Inflammatory macrophage treated with lipopolysaccharide for 4 hours (primary cell): ENCODE results near the gene TUBGCP2.

Experiments
- DNase-seq: peaks from one replicate; pipeline ENCODE4 v3.0.0-alpha.2; 2020

The TUBGCP2 gene

GRCh38 chr10:133241501-133242205, 67.0 kb downstream of the TUBGCP2 start:
- no peak for DNase-seq

- DNase-seq, result no peak
These were observed 68.7 kb downstream of the TUBGCP2 start for GRCh38 chr10:133239990-133240389.

GRCh38 chr10:133238466-133238804, 70.2 kb downstream of the TUBGCP2 start:
- no peak for DNase-seq

GRCh38 chr10:133237588-133238465, 70.8 kb downstream of the TUBGCP2 start, which contains the start of gene VENTX:
Gene VENTX, plus strand, starts transcription at chr10:133237855. Its CDS starts 60 bp downstream, at chr10:133237915.
- no peak for DNase-seq

- no peak for DNase-seq
These were observed 71.5 kb downstream of the TUBGCP2 start for GRCh38 chr10:133237241-133237587.

GRCh38 chr10:133236401-133237240, 72.1 kb downstream of the TUBGCP2 start:
- no peak for DNase-seq

- DNase-seq, result peak; percentile 43
These were observed 72.7 kb downstream of the TUBGCP2 start for GRCh38 chr10:133235932-133236331.

GRCh38 chr10:133235265-133235855, 73.3 kb downstream of the TUBGCP2 start:
- peak; percentile 11 for DNase-seq

- peak; percentile 42 for DNase-seq
These were observed 73.9 kb downstream of the TUBGCP2 start for GRCh38 chr10:133234796-133235195.

GRCh38 chr10:133231946-133232574, 76.6 kb downstream of the TUBGCP2 start:
- no peak for DNase-seq

- no peak for DNase-seq
These were observed 77.3 kb downstream of the TUBGCP2 start for GRCh38 chr10:133231244-133231945.

- DNase-seq, result peak; percentile 50
These were observed 78.1 kb downstream of the TUBGCP2 start for GRCh38 chr10:133230387-133231195.

- no peak for DNase-seq
These were observed 78.7 kb downstream of the TUBGCP2 start, which contains the start of gene UTF1 for GRCh38 chr10:133230044-133230361. Gene UTF1, plus strand, starts transcription at chr10:133230217. Its CDS starts 72 bp downstream, at chr10:133230289.

- DNase-seq, result no peak
These were observed 79.2 kb downstream of the TUBGCP2 start for GRCh38 chr10:133229265-133230043.
